OCI-LY1 (cell line): Measurements from ENCODE around the gene TBC1D22B.
A peak's percentile ranks its signal among the peaks of the same experiment; 100 is the strongest.

ENCODE experiments used
- H2AFZ ChIP-seq: fragments of 200-600 bp; sonication (generic), shearing (Covaris generic); 2 replicates; pipeline ENCODE4 v1.6.0; 2014; ENCODE audit warnings: antibody characterized with exemption, mild to moderate bottlenecking, low read length
- H3F3A ChIP-seq: fragments of 200-600 bp; sonication (generic), shearing (Covaris generic); 2 replicates; pipeline ENCODE4 v1.6.0; 2014; ENCODE audit warnings: mild to moderate bottlenecking, antibody characterized with exemption, low read length, moderate library complexity; ENCODE audit not compliant: insufficient read depth
- H3K27ac ChIP-seq: fragments of 200-600 bp; sonication (generic); 2 replicates; pipeline ENCODE4 v1.5.1; 2014; ENCODE audit warnings: low read length, mixed run types, mild to moderate bottlenecking, low read depth; ENCODE audit not compliant: poor library complexity, severe bottlenecking
- H3K27me3 ChIP-seq: fragments of 200-600 bp; sonication (generic); 2 replicates; pipeline ENCODE4 v1.6.0; 2014; ENCODE audit warnings: antibody characterized with exemption, mild to moderate bottlenecking, low read length, moderate library complexity; ENCODE audit not compliant: insufficient read depth
- H3K36me3 ChIP-seq: fragments of 200-600 bp; sonication (generic); 2 replicates; pipeline ENCODE4 v1.6.1; 2014; ENCODE audit warnings: mild to moderate bottlenecking, antibody characterized with exemption, low read length, moderate library complexity, mixed read lengths; ENCODE audit not compliant: insufficient read depth
- H3K4me1 ChIP-seq: fragments of 200-600 bp; sonication (generic); 2 replicates; pipeline ENCODE4 v1.5.1; 2014; ENCODE audit warnings: mild to moderate bottlenecking, low read length, moderate library complexity; ENCODE audit not compliant: insufficient read depth, severe bottlenecking
- H3K4me2 ChIP-seq: fragments of 200-600 bp; sonication (generic), shearing (Covaris generic); 2 replicates; pipeline ENCODE4 v1.6.1; 2014; ENCODE audit warnings: low read length
- H3K4me3 ChIP-seq: fragments of 200-600 bp; sonication (generic); 2 replicates; pipeline ENCODE4 v1.5.1; 2014; ENCODE audit warnings: low read length, low read depth, mild to moderate bottlenecking, mixed read lengths; ENCODE audit not compliant: poor library complexity, severe bottlenecking
- H3K79me2 ChIP-seq: fragments of 200-600 bp; shearing (Covaris generic); 2 replicates; pipeline ENCODE4 v1.6.1; 2016; ENCODE audit warnings: mixed run types, low read length, mixed read lengths; ENCODE audit not compliant: insufficient read depth
- H3K9ac ChIP-seq: fragments of 200-600 bp; sonication (generic), shearing (Covaris generic); 2 replicates; pipeline ENCODE4 v1.6.1; 2014; ENCODE audit warnings: mild to moderate bottlenecking, low read length, mixed read lengths
- H3K9me2 ChIP-seq: fragments of 200-600 bp; sonication (generic), shearing (Covaris generic); 2 replicates; pipeline ENCODE4 v1.6.1; 2014; ENCODE audit warnings: low read depth, mild to moderate bottlenecking, low read length, mixed read lengths
- H3K9me3 ChIP-seq: fragments of 200-600 bp; shearing (Covaris generic); 2 replicates; pipeline ENCODE4 v1.6.1; 2014; ENCODE audit warnings: low read length, mixed read lengths
- H4K20me1 ChIP-seq: fragments of 200-600 bp; sonication (generic), shearing (Covaris generic); 2 replicates; pipeline ENCODE4 v1.6.0; 2016; ENCODE audit warnings: mild to moderate bottlenecking, low read length; ENCODE audit not compliant: insufficient read depth
- CTCF ChIP-seq: fragments of 200-600 bp; sonication (generic), shearing (Covaris generic); IDR thresholded peaks from 2 replicates; pipeline ENCODE4 v1.5.1; 2017; ENCODE audit warnings: mild to moderate bottlenecking, antibody characterized with exemption, low read length, moderate library complexity, mixed read lengths
- EZH2 ChIP-seq: fragments of 200-600 bp; sonication (generic), shearing (Covaris generic); IDR thresholded peaks from 2 replicates; pipeline ENCODE4 v1.8.0; 2017; ENCODE audit warnings: borderline replicate concordance, mixed run types, mild to moderate bottlenecking, antibody characterized with exemption, low read length, moderate library complexity, mixed read lengths

TBC1D22B gene

GRCh38 chr6:37260040-37260439 lies 2.5 kb downstream of the TBC1D22B start:
- Histone ChIP-seq H3K27me3 (no peaks in the 10 kb centered on the region), H3K27ac (peak overlapping the region; percentile 42), H3K9me3 (peaks cover 1% of the 10 kb centered on the region; the same call in 1 of the 2 replicates), H3K9me2 (no peaks in the 10 kb centered on the region), H3K4me3 (peak overlapping the region; percentile 94), H3F3A (no peaks in the 10 kb centered on the region), H3K36me3 (no peaks in the 10 kb centered on the region; the same call in 1 of the 2 replicates), H3K9ac (peak overlapping the region; percentile 8; the same call in 1 of the 2 replicates), H3K4me1 (peaks cover 28% of the 10 kb centered on the region), H2AFZ (no peak overlapping the region), H3K4me2 (peak overlapping the region; percentile 81), H3K79me2 (peaks cover 35% of the 10 kb centered on the region), H4K20me1 (no peaks in the 10 kb centered on the region)
- TF ChIP-seq CTCF = no peak
- TF ChIP-seq EZH2 = no peak

GRCh38 chr6:37260444-37260843 lies 2.9 kb downstream of the TBC1D22B start:
- H3K4me2 ChIP-seq = no peak overlapping the region
- no peak overlapping the region for H3K4me3 ChIP-seq
- peaks cover 28% of the 10 kb centered on the region for H3K4me1 ChIP-seq
- H3K27ac ChIP-seq = no peak overlapping the region
- H3K9me2 ChIP-seq = no peaks in the 10 kb centered on the region
- H3K79me2 ChIP-seq = peaks cover 35% of the 10 kb centered on the region
- no peaks in the 10 kb centered on the region for H4K20me1 ChIP-seq
- no peaks in the 10 kb centered on the region for H3K27me3 ChIP-seq
- H3K36me3 ChIP-seq = peaks cover 3% of the 10 kb centered on the region; the same call in 1 of the 2 replicates
- H2AFZ ChIP-seq = no peak overlapping the region
- H3K9me3 ChIP-seq = peaks cover 5% of the 10 kb centered on the region
- H3F3A ChIP-seq = no peaks in the 10 kb centered on the region
- no peak overlapping the region for H3K9ac ChIP-seq
- TF ChIP-seq EZH2 (no peak), CTCF (no peak)

GRCh38 chr6:37261198-37261597 lies 3.6 kb downstream of the TBC1D22B start:
- Histone ChIP-seq H3K79me2 (peaks cover 39% of the 10 kb centered on the region), H4K20me1 (no peaks in the 10 kb centered on the region), H3K27ac (no peak overlapping the region), H3F3A (no peaks in the 10 kb centered on the region), H3K9me2 (no peaks in the 10 kb centered on the region), H2AFZ (no peak overlapping the region), H3K36me3 (peaks cover 9% of the 10 kb centered on the region; the same call in 1 of the 2 replicates), H3K4me3 (no peak overlapping the region), H3K9ac (no peak overlapping the region), H3K4me2 (no peak overlapping the region), H3K27me3 (no peaks in the 10 kb centered on the region), H3K4me1 (peaks cover 28% of the 10 kb centered on the region), H3K9me3 (peaks cover 13% of the 10 kb centered on the region)
- TF ChIP-seq EZH2 = no peak
- TF ChIP-seq CTCF = no peak
